ENCODE measurements around the gene IL27RA. TPM values are rescaled to one million over a fixed set of nuclear protein-coding genes. Genes with fewer than 3 reads are reported as not detected.

The IL27RA gene
- total and polyA plus RNA-seq, 11 donors: 2.4 to 8.2 (median 4.2) TPM

DNA sequence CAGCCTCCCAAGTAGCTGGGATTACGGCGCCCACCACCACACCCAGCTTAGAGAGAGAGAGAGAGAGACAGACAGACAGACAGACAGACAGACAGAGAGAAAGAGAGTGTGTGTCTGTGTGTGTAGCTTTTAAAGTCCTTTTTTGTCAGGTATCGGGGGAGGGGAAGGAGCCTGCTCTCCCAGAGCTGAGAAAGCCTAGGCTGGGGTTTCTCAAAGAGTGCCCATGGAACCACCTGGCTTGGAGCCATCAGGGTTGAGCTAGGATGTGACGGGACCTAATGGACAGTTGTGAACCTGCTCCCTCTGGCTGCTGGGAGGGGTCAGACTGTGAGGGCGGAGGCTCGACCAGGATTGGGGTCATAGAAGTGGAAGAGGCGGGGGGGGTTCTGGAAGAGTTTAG lies 42.1 kb upstream of the IL27RA start:
- H3K4me1 ChIP-seq: peaks cover 2 to 40% (median 23%) of the 10 kb centered on the region in 12 donors
- intact Hi-C loops (cut with DNase I): loop anchor here in 1 of 10 donors (5.0 kb wide), 1 partner anchor 37 kb away; the partner anchor contains the start of gene DCAF15
- ATAC-seq: no peak

DNA sequence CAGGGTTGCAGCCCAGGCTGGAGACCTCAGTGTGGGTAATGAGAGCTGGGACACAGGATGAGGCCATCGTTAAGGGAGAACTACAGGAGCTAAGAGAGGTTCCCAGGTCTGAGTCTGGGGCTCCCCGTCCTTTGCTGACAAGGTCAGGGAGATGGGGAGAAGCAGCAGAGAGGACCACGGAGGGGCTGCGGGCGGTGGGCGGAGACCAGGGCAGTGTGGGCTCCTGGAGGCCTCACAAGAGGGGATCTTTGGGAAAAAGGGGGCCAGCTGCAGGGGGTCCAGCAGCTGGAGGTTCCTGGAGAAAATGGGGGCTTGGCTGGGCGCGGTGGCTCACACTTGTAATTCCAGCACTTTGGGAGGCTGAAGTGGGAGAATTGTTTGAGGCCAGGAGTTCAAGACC lies 41.5 kb upstream of the IL27RA start:
- WGBS, 4 donors: 91 to 95% (median 93%) methylated on average over 8 of the region's 8 CpGs
- ATAC-seq (no peak), DNase-seq (no peak)
- H3K9me3 ChIP-seq: no peaks in the 10 kb centered on the region
- H3K36me3 ChIP-seq: peaks cover 0 to 30% (median 17%) of the 10 kb centered on the region in 9 donors
- H3K27ac ChIP-seq: no peak overlapping the region
- TF ChIP-seq, protein P1, sequence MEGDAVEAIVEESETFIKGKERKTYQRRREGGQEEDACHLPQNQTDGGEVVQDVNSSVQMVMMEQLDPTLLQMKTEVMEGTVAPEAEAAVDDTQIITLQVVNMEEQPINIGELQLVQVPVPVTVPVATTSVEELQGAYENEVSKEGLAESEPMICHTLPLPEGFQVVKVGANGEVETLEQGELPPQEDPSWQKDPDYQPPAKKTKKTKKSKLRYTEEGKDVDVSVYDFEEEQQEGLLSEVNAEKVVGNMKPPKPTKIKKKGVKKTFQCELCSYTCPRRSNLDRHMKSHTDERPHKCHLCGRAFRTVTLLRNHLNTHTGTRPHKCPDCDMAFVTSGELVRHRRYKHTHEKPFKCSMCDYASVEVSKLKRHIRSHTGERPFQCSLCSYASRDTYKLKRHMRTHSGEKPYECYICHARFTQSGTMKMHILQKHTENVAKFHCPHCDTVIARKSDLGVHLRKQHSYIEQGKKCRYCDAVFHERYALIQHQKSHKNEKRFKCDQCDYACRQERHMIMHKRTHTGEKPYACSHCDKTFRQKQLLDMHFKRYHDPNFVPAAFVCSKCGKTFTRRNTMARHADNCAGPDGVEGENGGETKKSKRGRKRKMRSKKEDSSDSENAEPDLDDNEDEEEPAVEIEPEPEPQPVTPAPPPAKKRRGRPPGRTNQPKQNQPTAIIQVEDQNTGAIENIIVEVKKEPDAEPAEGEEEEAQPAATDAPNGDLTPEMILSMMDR (IDR thresholded peaks at IDR 0.05): no peak
- no peak for TF ChIP-seq POLR2A (IDR thresholded peaks at IDR 0.05)
- peaks cover 2 to 34% (median 24%) of the 10 kb centered on the region in 12 donors for H3K4me1 ChIP-seq
- no peaks in the 10 kb centered on the region for H3K27me3 ChIP-seq
- intact Hi-C loops (cut with DNase I): no loop called here
- H3K4me3 ChIP-seq: no peak overlapping the region

More for the DNA sequence above, 42.1 kb upstream of the IL27RA start:
- Histone ChIP-seq H3K36me3 (peaks cover 0 to 30% (median 17%) of the 10 kb centered on the region in 9 donors), H3K27ac (no peak overlapping the region), H3K9me3 (no peaks in the 10 kb centered on the region), H3K4me3 (no peak overlapping the region), H3K27me3 (no peaks in the 10 kb centered on the region)
- 87 to 93% (median 91%) methylated on average over 7 of the region's 7 CpGs for WGBS, 4 donors
- DNase-seq: peak in 1 of 5 donors; percentile 21
- TF ChIP-seq POLR2A (IDR thresholded peaks at IDR 0.05): no peak
- TF ChIP-seq, protein P1 (IDR thresholded peaks at IDR 0.05): no peak

GRCh38 chr19:13992025-13992424 lies 39.5 kb upstream of the IL27RA start:
- Histone ChIP-seq H3K27ac (no peak overlapping the region), H3K4me3 (no peak overlapping the region), H3K27me3 (no peaks in the 10 kb centered on the region), H3K4me1 (peaks cover 0 to 22% (median 14%) of the 10 kb centered on the region in 12 donors), H3K36me3 (peaks cover 0 to 32% (median 18%) of the 10 kb centered on the region in 9 donors), H3K9me3 (no peaks in the 10 kb centered on the region)
- WGBS, 4 donors: 94 to 96% (median 95%) methylated on average over 7 of the region's 7 CpGs
- intact Hi-C loops (cut with DNase I): no loop called here
- TF ChIP-seq POLR2A (IDR thresholded peaks at IDR 0.05): no peak
- TF ChIP-seq, protein P1 (IDR thresholded peaks at IDR 0.05): no peak
- no peak for ATAC-seq
- DNase-seq: no peak

- no peak for ATAC-seq
- peaks cover 0 to 4% (median 0%) of the 10 kb centered on the region in 12 donors for H3K9me3 ChIP-seq
- intact Hi-C loops (cut with DNase I): no loop called here
- no peak overlapping the region for H3K27ac ChIP-seq
- H3K36me3 ChIP-seq: peaks cover 0 to 33% (median 21%) of the 10 kb centered on the region in 9 donors
- DNase-seq: peak in 1 of 5 donors; percentile 25
- TF ChIP-seq POLR2A (IDR thresholded peaks at IDR 0.05): no peak
- TF ChIP-seq, protein P1 (IDR thresholded peaks at IDR 0.05): no peak
- WGBS, 4 donors: 84 to 89% (median 86%) methylated on average over 22 of the region's 22 CpGs
- no peaks in the 10 kb centered on the region for H3K27me3 ChIP-seq
- no peak overlapping the region for H3K4me3 ChIP-seq
- peaks cover 0 to 10% (median 5%) of the 10 kb centered on the region in 12 donors for H3K4me1 ChIP-seq
These were observed 37.8 kb upstream of the IL27RA start for GRCh38 chr19:13993590-13994300.

All from heart left ventricle (tissue), 16 donors.